ENCODE data around the gene OR1S1.
"Not testable (repeated sequence)": the region's sequence is repeated elsewhere in the genome, so short reads cannot be mapped to it uniquely, and the experiment has no call there.

Gene OR1S1

DNA sequence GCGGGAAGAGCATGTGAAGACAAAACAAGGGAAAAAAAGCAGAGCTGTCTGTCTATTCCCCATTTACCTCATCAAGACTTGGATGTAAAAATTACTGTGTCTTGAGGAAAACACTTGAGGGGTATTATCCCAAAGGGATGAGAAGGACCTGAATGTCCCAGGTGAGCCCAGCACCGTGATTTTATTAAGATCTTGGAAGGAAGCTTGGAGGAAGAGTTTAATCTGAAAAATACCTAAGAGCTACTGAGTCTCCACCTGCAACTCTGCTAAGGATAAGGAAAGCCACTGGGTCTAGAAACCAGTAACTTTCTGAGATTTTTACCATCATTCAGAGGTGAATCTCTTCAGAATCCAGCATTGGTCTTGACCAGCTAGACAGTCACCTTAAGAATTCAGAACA is at the start of gene OR1S1:
Gene OR1S1, plus strand, starts transcription at position 301 of the 400 bp plus-strand sequence.
- not testable (repeated sequence) for FAIRE-seq; DNase-seq (ENCODE audit: low spot score)

GRCh38 chr11:58164389-58164788 is 48.1 kb upstream of the OR1S1 start:
- DNase-seq (ENCODE audit: low spot score) (no peak), FAIRE-seq (no peak)

DNA sequence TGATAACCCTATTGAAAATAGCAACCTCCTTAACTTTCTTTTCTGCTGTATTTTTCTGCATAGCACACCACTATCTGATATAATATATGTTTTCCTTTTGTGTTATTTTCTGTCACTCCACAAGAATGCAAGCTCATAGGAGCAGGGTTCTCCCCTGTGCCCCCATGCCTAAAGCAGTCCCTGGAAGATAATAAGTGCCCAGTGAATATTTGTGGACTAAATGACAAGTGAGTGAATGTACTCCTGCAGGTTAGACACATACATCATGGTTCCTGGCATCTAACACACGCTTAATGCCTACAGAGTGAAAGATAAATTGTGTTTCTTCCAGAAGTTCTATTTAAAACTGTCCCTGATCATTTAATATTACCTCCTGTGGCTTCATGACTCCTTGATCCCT is 47.5 kb upstream of the OR1S1 start:
- FAIRE-seq (no peak), DNase-seq (ENCODE audit: low spot score) (no peak)

GRCh38 chr11:58165504-58166106 is 46.9 kb upstream of the OR1S1 start:
- DNase-seq (ENCODE audit: low spot score) (no peak), FAIRE-seq (no peak)

DNA sequence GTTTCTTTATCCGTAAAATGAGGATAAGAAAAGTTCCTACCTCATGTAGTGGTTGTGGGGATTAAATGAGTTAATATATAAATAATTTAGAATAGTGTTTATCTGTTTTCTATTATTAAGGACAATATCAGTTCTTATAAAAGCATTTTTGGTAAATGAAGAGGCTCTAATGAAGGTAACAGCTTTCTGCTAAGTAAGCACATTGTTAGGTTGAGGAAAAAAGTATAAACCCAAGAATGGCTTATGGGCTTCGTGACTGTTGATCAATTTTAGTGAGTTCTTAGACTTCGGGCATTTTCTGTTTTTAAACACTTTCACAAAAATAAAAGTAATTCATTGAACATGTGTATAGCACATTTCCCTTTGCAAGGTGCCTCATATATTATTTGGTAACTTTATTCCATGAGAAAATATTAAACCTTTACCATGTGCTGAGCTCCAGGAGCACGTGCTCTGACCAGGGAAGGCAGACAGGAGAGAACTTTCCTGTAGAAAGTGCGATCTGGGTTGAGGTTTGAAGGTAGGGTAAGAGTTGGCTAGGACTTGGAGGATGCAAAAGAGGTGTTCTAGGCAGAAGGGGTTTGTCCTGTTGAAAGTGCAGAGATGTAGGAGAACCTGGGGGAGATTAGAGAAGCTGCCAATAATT is 35.0 kb upstream of the OR1S1 start:
- DNase-seq (ENCODE audit: low spot score) (no peak), FAIRE-seq (no peak)

- DNase-seq (ENCODE audit: low spot score) (no peak), FAIRE-seq (no peak)
Observed at GRCh38 chr11:58178444-58178843, 34.1 kb upstream of the OR1S1 start.

DNA sequence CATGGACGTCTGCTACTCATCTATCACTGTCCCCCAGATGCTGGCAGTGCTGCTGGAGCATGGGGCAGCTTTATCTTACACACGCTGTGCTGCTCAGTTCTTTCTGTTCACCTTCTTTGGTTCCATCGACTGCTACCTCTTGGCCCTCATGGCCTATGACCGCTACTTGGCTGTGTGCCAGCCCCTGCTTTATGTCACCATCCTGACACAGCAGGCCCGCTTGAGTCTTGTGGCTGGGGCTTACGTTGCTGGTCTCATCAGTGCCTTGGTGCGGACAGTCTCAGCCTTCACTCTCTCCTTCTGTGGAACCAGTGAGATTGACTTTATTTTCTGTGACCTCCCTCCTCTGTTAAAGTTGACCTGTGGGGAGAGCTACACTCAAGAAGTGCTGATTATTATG is 32.9 kb upstream of the OR1S1 start:
- DNase-seq (ENCODE audit: low spot score): no peak

DNA sequence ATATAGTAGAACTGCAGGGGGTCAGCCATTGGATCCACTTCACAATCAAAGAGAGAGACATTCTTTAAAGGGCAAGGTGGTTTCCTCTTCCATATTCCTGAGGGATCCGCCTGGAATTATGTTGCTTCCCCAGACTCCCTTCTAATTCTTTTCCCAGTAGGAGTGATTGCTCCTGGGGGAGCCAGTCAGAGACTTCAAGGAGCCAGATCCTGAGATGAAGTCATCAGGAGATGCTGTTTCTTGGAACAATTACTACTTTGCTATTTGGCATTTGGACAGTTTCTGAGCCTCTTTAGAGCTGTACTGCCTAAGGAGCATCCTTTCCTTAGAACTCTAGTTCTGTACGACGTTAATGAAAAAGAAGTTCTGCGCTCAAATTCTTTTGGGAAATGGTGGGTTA is 25.6 kb upstream of the OR1S1 start:
- FAIRE-seq (no peak), DNase-seq (ENCODE audit: low spot score) (no peak)

More for the DNA sequence above, 32.9 kb upstream of the OR1S1 start:
- no peak for FAIRE-seq

- no peak for DNase-seq (ENCODE audit: low spot score)
- no peak for FAIRE-seq
Observed at GRCh38 chr11:58188770-58189169, 23.8 kb upstream of the OR1S1 start, which contains the start of gene OR9Q2. OR9Q2 (plus strand) TSS chr11:58189070; CDS start chr11:58190491, 1,421 bp downstream.

DNA sequence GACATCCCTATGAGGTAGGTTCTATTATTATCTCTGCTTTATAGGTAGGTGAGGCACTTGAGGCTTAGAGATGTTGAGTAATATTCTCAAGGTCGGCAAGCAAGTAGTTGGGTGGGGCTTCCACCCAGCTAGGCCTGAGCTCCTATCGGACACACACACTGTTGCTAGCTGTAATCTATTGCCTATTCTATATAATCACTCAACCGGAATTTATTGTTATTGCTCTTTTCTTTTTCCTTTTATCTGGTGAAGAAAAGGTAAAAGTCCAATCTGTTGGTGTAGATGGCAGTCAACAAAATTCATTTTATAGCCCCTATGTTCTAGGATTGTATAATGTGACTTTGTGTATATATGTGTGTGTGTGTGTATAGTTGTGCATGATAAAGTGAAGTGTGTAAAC is 20.3 kb upstream of the OR1S1 start:
- no peak for FAIRE-seq
- DNase-seq (ENCODE audit: low spot score): no peak

DNA sequence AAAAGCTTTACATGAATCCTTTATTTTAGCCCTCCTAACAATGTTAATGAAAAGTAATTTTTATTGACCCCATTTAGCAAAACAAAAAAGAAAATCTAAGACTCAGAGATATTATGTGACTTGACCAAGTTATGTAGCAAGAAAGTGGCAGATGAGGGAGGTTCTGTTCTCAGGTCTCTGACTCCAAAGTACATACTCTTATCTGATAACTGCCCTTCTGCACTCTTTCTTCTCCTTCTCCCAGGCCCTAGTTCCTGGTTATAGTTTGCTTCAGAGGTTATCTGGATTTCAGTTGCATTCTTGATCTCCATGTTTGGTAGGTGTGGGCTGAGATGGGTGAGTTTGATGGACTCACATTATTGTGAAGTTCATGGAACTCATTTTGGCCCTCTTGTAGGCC is 19.1 kb upstream of the OR1S1 start:
- FAIRE-seq: no peak

DNA sequence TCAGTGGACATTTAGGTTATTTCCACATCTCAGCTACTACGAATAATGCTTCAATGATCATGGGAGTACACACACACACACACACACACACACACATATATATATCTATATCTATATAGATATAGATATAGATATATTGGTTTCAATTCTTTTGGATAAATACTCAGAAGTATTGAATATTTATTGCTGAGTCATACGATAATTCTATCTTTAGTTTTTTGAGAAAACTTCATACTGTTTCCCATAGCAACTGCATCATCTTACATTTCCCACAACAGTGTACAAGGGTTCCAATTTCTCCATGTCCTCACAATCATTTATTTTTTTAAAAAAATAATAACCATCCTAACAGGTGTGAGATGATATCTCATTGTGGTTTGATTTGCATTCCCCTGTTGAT is 16.6 kb upstream of the OR1S1 start:
- DNase-seq (ENCODE audit: low spot score) (no peak), FAIRE-seq (no peak)

More for the DNA sequence above, 19.1 kb upstream of the OR1S1 start:
- no peak for DNase-seq (ENCODE audit: low spot score)

DNA sequence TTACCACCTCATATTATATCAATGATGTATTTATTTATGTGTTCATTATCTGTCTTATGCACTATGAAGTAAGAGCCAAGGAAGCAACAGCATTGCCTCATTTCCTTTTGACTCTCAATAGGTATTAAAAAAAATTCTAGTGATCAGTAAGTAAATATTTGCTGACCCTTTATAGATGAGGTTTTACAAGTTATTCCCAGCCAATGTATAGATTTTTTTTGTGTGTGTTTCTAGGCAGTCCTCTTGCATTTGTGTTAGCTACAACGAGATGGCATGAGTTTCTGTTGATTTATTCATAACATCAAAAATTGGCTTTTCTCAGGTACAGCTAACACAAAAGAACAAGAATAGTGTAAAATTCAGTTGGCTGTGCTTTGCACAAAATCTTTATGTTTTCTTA is 13.2 kb upstream of the OR1S1 start:
- FAIRE-seq (no peak), DNase-seq (ENCODE audit: low spot score) (no peak)

DNA sequence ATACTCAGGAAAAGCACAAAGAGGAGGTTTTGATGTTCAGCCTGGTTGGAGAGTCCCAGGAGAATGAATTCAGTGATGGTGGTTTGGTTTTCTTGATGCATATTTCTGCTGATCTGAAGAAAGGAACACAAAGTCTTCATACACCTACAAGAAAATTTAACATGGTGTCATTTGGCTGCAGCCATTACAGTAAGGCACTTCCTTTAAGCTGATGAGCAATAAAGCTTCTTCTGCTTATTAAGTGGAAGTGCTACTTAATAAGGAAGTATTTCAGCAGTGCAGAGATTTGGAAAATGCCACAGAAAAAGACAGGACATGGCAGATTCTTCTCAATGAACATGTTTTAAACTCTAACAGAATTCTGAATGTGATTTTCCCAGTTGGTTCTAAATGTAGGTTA is 8.5 kb upstream of the OR1S1 start, which contains the start of gene OR1S2:
Gene OR1S2, minus strand, starts transcription at position 101 of the 400 bp plus-strand sequence. Its CDS starts 0 bp downstream, at position 101.
- no peak for FAIRE-seq
- no peak for DNase-seq (ENCODE audit: low spot score)

- DNase-seq (ENCODE audit: low spot score) (no peak), FAIRE-seq (no peak)
Observed at GRCh38 chr11:58216476-58216875, 4.0 kb downstream of the OR1S1 start.

DNA sequence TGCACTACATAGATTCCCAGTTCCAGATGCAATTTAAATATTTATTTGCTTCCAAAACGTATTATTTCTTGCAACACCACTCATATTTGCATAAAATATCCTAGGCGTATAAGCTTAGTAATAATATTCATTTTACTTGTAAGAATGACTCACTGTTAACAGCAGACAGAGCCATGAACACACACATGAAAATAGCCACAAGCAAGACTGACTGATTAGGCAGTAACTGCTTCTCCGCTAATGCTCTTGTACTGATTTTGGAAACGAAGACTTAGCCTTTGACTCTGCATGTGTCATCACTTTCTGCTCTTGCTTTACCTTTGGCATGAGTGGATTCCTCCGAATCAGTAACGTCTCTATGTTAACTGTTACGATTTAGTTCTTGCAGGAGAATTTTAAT is 10.2 kb downstream of the OR1S1 start:
- FAIRE-seq (no peak), DNase-seq (ENCODE audit: low spot score) (no peak)

DNA sequence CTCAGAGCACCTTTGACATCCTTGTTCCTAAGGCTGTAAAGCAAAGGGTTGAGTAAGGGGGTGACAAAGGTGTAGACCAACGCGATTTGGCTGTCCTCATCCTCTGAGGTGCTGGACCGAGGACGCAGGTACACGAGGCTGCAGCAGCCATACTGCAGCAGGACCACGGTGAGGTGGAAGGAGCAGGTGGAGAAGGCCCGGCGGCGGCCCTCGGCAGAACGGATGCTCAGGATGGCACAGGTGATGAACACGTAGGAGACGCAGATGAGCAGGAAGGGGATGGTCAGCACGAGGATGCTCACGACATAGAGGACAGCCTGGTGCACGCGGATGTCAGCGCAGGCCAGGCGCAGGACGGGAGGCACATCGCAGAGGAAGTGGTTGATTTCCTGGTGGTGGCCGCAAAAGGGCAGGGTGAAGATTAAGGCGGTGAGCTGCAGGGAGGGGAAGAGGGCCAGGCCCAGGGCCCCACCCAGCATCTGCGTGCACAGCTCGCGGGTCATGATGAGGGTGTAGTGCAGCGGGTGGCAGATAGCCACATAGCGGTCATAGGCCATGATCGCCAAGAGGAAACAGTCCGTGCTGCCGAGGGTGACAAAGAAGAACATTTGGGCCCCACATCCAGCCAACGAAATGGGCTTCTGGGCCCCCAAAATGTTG is 15.6 kb downstream of the OR1S1 start:
- DNase-seq (ENCODE audit: low spot score) (no peak), FAIRE-seq (no peak)

GRCh38 chr11:58243954-58244353 is 31.4 kb downstream of the OR1S1 start:
- no peak for FAIRE-seq
- no peak for DNase-seq (ENCODE audit: low spot score)

- DNase-seq (ENCODE audit: low spot score) (no peak), FAIRE-seq (no peak)
Observed at GRCh38 chr11:58254936-58255335, 42.4 kb downstream of the OR1S1 start.

DNA sequence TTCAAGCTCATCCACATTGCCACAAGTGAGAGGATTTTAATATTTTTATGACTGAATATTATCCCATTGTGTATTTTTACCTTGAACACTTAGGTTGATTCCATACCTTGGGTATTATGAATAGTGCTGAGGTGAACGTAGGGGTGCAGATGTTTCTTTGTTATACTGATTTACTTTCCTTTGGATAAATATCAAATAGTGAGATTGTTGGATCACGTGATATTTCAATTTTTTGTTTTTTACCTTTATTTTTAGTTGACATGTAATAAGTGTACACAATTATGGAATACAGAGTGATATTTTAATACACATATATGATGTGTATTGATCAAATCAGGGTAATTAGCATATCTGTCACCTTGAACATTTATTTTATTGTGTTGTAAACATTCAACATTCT is 47.5 kb downstream of the OR1S1 start:
- FAIRE-seq (no peak), DNase-seq (ENCODE audit: low spot score) (no peak)
